HG02623 (cell line): ENCODE measurements around the gene ABRACL.

Source experiments
- ATAC-seq: cut with Tn5 transposase; IDR thresholded peaks from one replicate; pipeline ENCODE4 v1.9.1; 2021; ENCODE audit warnings: moderate library complexity; ENCODE audit not compliant: unreplicated experiment

ABRACL gene

GRCh38 chr6:139051396-139052060, 23.0 kb downstream of the ABRACL start:
- ATAC-seq = no peak

DNA sequence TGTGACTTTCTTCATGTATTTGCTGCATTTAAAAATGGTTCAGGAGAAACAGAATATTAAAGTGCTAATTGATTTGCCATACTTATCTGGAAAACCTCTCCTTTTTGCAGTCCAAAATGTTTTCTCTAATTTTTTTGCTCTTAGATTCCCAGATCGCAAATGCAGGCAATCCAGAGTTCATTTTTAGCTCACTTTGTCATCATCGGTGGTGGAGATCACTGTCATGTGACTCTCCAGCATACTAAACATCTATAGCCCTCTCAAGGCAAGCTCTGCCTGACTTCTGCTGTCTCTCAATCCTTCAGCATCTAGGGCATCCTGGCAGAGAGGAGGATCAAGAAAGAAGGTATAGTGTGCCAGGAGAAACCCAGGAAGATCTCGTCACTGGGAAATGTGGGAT, 24.8 kb downstream of the ABRACL start:
- ATAC-seq = no peak

DNA sequence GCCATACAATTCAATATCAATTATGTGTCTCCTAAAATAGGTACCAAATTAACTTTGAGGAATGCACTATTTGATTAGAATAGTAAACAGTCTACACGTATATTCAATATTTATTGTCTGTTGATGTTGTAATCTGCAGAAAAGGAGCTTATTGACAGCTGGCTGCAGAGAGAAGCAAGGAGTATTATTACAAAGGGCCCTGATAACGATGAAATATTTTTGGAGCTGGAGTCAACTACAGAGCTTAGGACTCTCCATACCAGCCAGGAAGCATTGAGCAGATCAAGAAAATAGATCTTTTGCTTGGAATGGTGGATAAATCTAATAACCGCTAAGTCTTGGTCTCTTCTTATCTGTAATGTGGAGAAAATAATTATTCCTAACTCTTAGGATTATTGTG, 25.5 kb downstream of the ABRACL start:
- no peak for ATAC-seq

DNA sequence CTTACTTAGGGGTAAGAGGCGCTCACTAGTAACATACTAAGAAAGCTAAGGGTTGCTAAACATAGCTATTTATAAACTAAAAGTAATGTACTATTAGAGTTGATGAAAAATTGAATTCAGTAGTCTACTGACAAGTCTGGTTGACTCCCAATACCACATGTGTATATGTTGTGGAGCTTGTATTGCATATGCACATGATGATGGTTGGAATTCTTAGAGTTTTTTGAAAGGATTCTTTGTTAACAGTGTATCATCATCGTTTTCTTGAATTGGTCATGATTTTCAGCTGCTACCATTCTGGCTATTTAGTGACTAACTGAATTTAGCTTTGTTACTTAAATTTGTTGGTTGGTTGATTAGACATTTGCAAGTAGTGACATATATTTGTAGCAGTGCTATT, 27.2 kb downstream of the ABRACL start:
- no peak for ATAC-seq

- ATAC-seq = no peak
These were observed 29.5 kb downstream of the ABRACL start for GRCh38 chr6:139058029-139058428.

- ATAC-seq = no peak
These were observed 31.8 kb downstream of the ABRACL start for GRCh38 chr6:139060332-139060731.

GRCh38 chr6:139062932-139063646, 34.5 kb downstream of the ABRACL start:
- ATAC-seq = no peak

GRCh38 chr6:139064981-139065665, 36.6 kb downstream of the ABRACL start:
- ATAC-seq = no peak

GRCh38 chr6:139066080-139066479, 37.5 kb downstream of the ABRACL start:
- ATAC-seq = no peak

- no peak for ATAC-seq
These were observed 40.3 kb downstream of the ABRACL start for GRCh38 chr6:139068846-139069245.

GRCh38 chr6:139073118-139073517, 44.6 kb downstream of the ABRACL start:
- ATAC-seq = no peak

DNA sequence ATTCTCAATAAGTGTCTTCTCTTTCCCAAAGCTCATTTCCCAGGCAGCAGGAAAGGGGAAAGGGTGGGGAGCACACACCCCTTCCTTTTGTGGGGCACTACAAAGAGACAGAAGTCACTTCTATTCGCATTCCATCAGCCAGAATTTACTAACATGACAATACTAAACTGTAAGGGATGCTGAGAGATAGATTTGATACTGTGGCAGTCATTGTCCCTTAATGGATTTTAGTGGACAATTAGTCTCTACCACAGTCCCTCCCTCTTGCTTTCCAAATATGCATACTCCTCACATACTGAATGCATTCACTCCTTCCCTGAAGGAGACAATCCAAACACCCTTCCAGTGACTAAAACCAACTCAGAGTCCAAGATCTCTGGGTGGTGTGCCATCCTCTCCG, 50.5 kb downstream of the ABRACL start:
- ATAC-seq = no peak

DNA sequence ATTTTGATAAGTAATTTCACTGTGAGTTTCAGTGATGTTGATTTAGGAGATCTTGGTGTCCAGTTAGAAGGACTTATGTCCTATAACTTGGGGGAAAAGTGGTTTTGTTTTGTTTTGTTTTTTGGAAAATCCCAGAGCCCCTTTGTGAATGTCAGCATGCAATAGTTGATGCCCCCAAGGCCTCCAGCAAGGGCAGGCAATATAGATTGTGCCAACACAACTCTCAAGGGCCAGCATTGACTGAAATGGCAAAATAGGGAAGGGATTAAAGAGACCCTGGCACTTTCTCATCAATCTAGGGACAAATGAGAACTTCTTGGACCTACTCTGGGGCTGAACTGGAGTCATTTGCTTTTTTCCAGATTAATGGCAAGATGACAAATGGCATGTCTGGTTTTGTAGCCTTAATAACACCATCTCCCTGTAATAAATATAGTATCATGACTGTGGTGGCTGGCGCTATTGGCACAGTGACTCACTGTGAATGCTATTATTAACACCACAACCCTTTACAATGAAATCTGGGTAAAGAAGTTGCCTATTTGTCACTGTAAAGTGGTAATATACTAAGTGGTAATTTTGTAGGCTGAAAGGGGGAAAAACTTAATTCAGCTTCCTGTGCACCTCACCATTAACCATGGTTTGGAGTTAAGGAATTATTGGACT, 51.8 kb downstream of the ABRACL start:
- no peak for ATAC-seq

DNA sequence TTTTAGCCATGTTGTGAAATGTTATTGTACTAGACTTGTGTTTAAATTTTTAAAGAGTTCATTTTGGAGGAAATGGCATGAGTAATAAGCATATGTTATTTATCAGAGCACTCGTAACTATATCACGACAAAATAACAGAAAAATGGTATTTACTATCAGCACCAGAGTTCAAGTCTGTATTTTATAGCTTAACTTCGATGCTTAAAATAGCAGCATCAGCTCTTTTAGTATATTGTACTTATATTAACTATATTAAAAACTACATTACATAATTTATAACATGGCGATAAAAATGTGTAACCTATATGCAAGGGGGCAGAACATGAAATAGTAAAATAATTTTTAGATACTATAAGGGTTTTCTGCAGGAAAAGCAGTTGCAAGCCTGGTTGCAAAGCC, 52.9 kb downstream of the ABRACL start:
- no peak for ATAC-seq

- no peak for ATAC-seq
These were observed 53.8 kb downstream of the ABRACL start for GRCh38 chr6:139082370-139082769.

DNA sequence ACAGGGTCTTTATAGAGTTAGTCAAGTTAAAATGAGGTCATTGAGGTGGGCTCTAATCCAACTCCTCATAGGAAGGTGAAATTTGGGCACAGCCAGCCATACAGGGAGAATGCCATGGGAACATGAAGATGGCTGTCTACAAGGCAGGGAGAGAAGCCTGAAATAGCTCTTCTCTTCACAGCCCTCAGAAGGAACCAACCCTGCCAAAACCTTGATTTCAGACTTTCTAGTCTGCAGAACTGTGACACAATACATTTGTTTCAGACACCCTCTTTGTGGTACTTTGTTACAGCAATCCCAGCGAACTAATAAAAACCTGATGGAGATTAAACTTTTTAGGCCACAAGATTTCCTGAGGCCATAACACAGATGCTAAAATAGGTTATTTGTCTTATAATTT, 63.3 kb downstream of the ABRACL start:
- ATAC-seq = no peak
